Ascending aorta (tissue), 2 donors: Measurements from ENCODE around the gene FREY1. TPM values are rescaled to one million over a fixed set of nuclear protein-coding genes. Genes with fewer than 3 reads are reported as not detected.

Source experiments
- DNase-seq, 2 donors: peaks; one replicate each; pipeline ENCODE4 v3.0.0-alpha.2; 2019; ENCODE audit warnings: low spot score in 2 of 2
- H3K27ac ChIP-seq, 2 donors: fragments of 200-600 bp; sonication (generic); one replicate each; pipeline ENCODE4 v1.5.1; 2016 to 2017; ENCODE audit warnings: mild to moderate bottlenecking in 1 of 2
- H3K27me3 ChIP-seq: fragments of 200-600 bp; sonication (generic); one replicate; pipeline ENCODE4 v1.5.1; 2017
- H3K36me3 ChIP-seq, 2 donors: fragments of 200-600 bp; sonication (generic); one replicate each; pipeline ENCODE4 v1.5.1; 2016
- H3K4me1 ChIP-seq, 2 donors: fragments of 200-600 bp; sonication (generic); one replicate each; pipeline ENCODE4 v1.5.1; 2016 to 2017; ENCODE audit warnings: mild to moderate bottlenecking in 1 of 2
- H3K4me3 ChIP-seq, 2 donors: fragments of 200-600 bp; sonication (generic); one replicate each; pipeline ENCODE4 v1.5.1; 2016 to 2017; ENCODE audit warnings: mild to moderate bottlenecking in 1 of 2
- H3K9me3 ChIP-seq, 2 donors: fragments of 200-600 bp; sonication (generic); one replicate each; pipeline ENCODE4 v1.5.1; 2016
- intact Hi-C: fragments of 100-400 bp; cut with DNase I; formaldehyde crosslinking; loops from one replicate; pipeline ENCODE4 v1.15.1; 2023
- total RNA-seq: library from RNA; depleted of rRNA; stranded (reverse); fragments of >200 nt; gene quantifications from one replicate; pipeline ENCODE4 v1.1.0, GENCODE V29; 2016
- TF ChIP-seq, protein P1 (sequence below), 3 experiments: fragments of 200-600 bp in 2 of 3; fragments of 450-650 bp in 1 of 3; sonication (generic) in 2 of 3; IDR thresholded peaks; one replicate each; pipeline ENCODE4 v1.5.1; 2016 to 2019; ENCODE audit warnings: antibody characterized with exemption in 3 of 3, mild to moderate bottlenecking in 1 of 3, moderate library complexity in 1 of 3

FREY1 gene
- total RNA-seq, 1 donor from 2014 or later = not detected

DNA sequence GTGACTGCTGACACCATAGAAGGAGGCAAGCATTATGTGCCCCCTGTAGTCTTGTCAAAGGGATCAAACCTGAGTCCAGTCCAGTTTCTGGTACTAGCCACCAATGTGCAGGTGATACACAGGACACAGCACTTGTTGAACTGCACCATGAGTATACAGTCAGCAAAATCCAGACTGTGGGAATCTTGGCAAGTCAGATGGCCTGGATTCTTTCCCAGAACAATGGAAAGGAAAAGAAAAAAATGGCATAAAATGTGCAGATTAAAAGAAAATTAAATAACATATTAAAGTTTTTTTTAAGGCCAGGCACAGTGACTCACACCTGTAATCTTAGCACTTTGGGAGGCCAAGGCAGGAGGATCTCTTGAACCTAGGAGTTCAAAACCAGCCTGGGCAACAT, 43.0 kb downstream of the FREY1 start:
- peaks cover 73 to 86% of the 10 kb centered on the region in 2 donors for H3K36me3 ChIP-seq
- DNase-seq = no peak
- intact Hi-C loops = no loop called here
- H3K4me1 ChIP-seq = peaks cover 5 to 11% of the 10 kb centered on the region in 2 donors
- no peaks in the 10 kb centered on the region for H3K27me3 ChIP-seq
- no peak overlapping the region for H3K4me3 ChIP-seq
- no peak overlapping the region for H3K27ac ChIP-seq
- H3K9me3 ChIP-seq = no peaks in the 10 kb centered on the region
- TF ChIP-seq, protein P1, sequence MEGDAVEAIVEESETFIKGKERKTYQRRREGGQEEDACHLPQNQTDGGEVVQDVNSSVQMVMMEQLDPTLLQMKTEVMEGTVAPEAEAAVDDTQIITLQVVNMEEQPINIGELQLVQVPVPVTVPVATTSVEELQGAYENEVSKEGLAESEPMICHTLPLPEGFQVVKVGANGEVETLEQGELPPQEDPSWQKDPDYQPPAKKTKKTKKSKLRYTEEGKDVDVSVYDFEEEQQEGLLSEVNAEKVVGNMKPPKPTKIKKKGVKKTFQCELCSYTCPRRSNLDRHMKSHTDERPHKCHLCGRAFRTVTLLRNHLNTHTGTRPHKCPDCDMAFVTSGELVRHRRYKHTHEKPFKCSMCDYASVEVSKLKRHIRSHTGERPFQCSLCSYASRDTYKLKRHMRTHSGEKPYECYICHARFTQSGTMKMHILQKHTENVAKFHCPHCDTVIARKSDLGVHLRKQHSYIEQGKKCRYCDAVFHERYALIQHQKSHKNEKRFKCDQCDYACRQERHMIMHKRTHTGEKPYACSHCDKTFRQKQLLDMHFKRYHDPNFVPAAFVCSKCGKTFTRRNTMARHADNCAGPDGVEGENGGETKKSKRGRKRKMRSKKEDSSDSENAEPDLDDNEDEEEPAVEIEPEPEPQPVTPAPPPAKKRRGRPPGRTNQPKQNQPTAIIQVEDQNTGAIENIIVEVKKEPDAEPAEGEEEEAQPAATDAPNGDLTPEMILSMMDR (IDR thresholded peaks at IDR 0.05) = no peak

DNA sequence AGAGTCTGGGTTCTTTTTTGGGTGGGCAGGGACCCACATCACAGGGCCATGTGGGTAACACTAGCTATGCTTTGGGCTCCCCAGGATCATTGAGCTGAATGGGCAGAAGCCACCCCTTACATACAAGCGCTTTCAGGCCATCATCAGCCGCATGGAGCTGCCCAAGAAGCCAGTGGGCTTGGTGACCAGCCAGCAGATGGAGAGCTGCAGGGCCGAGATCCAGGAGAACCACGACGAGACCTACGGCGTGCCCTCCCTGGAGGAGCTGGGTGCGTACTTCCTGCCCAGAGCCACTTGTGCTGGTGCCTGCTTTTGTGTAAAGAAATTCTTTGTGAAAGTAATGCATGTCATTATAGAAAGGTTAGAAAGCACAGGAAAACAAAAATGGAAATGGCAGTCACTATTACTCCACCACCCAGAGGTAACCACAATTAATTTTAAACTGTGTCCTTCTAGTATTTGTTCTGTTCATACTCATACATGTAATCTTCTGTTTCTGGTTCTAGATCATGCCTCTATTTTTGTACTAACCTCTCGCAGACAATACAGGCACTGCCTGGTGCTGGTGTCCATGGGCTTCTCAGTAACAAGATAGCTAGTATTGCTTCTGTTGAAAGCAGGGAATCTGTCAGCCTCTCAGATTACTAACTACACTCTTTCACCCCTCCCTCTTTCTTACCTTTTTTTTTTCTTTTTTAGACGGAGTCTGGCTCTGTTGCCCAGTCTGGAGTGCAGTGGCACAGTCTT, 46.1 kb downstream of the FREY1 start:
- TF ChIP-seq, protein P1 (IDR thresholded peaks at IDR 0.05) = no peak
- intact Hi-C loops = no loop called here
- Histone ChIP-seq H3K4me3 (no peak overlapping the region), H3K27ac (peak overlapping the region; percentile 78 to 86), H3K9me3 (no peaks in the 10 kb centered on the region), H3K36me3 (peaks cover 57 to 67% of the 10 kb centered on the region in 2 donors), H3K4me1 (peaks cover 20 to 42% of the 10 kb centered on the region in 2 donors), H3K27me3 (no peaks in the 10 kb centered on the region)
- DNase-seq = no peak

DNA sequence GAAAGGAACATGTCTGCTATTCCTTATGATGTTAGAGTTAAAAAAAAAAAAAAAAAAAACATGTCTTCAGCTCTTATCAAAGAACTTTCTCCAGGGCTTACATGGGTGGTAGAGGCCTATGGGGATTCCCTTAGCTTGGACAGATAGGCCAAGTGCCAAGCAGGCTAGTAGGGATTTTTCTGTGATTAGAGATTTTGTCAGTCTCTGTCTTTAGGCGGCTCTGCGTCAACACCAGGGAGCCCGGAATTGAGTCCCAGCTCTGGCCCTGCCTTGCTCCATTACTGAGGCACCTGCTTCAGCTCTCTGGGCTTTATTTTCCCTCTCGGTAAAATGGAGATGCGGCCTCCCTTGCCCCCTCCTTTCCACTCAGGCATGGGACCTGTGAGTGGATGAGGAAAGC, 46.7 kb downstream of the FREY1 start:
- Histone ChIP-seq H3K9me3 (no peaks in the 10 kb centered on the region), H3K27ac (peak overlapping the region; percentile 78 to 86), H3K36me3 (peaks cover 52 to 61% of the 10 kb centered on the region in 2 donors), H3K27me3 (no peaks in the 10 kb centered on the region), H3K4me3 (no peak overlapping the region), H3K4me1 (peaks cover 25 to 48% of the 10 kb centered on the region in 2 donors)
- TF ChIP-seq, protein P1 (IDR thresholded peaks at IDR 0.05) = no peak
- intact Hi-C loops = no loop called here
- peak in 1 of 2 donors; percentile 50 for DNase-seq

DNA sequence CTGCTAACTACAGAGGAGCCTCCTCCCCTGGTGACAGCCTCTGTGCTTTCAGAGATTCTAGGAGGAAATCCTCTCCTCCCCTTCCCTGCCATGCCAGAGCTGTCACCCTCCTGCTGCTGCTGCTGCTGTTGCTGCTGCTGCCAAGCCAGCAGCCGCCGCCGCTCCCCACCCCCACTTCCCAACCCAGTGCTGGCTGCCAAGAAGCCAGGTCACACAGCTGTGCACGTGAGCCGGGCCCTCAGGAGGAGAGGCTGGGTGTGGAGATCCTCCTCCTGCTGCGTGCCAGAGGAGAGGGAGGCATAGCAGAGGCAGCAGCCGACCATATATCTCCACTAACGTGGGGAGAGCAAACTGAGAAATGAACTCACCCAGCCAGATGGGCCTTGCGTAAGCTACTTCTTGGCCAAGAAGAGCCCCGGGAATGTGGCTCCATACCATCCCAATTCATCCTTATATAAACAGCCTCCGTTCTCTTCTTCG, 47.4 kb downstream of the FREY1 start:
- TF ChIP-seq, protein P1 (IDR thresholded peaks at IDR 0.05) = no peak
- Histone ChIP-seq H3K4me1 (peaks cover 29 to 55% of the 10 kb centered on the region in 2 donors), H3K27ac (peak overlapping the region; percentile 78 to 86), H3K27me3 (no peaks in the 10 kb centered on the region), H3K36me3 (peaks cover 46 to 55% of the 10 kb centered on the region in 2 donors), H3K4me3 (peak overlapping the region in 1 of 2 donors; percentile 17), H3K9me3 (no peaks in the 10 kb centered on the region)
- peak; percentile 71 to 92 for DNase-seq
- intact Hi-C loops = loop anchor here (1.0 to 2.0 kb wide), 2 partner anchors 12 to 17 kb away; partner anchors contain the start of gene CRY2

DNA sequence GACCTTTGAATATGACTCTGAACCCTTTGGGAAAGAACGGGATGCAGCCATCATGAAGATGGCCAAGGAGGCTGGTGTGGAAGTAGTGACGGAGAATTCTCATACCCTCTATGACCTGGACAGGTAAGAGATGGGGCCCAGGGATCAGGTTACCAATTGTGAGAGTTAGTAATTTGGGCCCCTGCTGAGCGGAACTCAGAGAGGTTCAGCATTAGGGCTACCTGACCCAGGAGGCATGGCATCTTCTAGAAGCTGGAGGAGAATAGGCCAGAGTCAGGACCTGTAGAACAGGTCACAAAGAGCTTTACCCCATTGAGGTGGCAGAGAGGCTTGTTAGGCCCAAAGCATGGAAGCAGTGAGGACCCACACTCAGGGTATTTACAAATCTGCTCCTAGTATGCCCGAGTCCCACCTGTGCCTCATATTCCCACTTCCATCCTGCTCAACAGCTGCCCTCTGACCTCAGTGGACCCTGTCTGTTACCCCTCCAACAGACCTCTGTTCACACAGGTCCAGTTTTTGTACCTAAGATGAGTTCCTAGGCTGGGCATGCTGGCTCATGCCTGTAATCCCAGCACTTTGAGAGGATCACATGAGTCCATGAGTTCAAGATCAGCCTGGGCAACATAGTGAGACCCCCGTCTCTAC, 48.2 kb downstream of the FREY1 start:
- Histone ChIP-seq H3K27ac (peak overlapping the region; percentile 78 to 86), H3K27me3 (no peaks in the 10 kb centered on the region), H3K4me3 (peak overlapping the region in 1 of 2 donors; percentile 17), H3K9me3 (no peaks in the 10 kb centered on the region), H3K36me3 (peaks cover 38 to 47% of the 10 kb centered on the region in 2 donors), H3K4me1 (peaks cover 32 to 62% of the 10 kb centered on the region in 2 donors)
- intact Hi-C loops = loop anchor here (1.0 to 2.0 kb wide), 2 partner anchors 12 to 16 kb away; partner anchors contain the start of gene CRY2
- TF ChIP-seq, protein P1 (IDR thresholded peaks at IDR 0.05) = no peak
- DNase-seq = peak in 1 of 2 donors; percentile 52
